ENCODE measurements around the gene CASP7.
"Not testable (repeated sequence)": the region's sequence is repeated elsewhere in the genome, so short reads cannot be mapped to it uniquely, and the experiment has no call there.

The CASP7 gene

DNA sequence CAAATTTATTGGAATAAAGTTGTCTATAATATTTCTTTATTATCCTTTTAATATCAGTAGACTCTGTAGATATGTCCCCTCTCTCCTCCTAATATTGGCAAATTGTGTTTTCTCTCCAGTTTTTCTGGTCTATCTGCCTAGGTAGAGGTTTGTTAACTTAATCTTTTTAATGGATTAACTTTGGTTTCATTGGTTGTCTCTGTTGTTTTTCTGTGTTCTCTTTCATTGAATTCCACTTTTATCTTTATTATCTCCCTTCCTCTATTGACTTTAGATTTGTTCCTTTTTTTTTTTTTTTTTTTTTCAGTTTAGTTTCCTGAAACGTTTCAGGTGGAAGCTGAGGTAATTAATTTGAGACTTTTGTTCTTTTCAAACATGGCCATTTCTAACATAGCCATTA lies 82.4 kb downstream of the CASP7 start:
- DNase-seq, result no peak

DNA sequence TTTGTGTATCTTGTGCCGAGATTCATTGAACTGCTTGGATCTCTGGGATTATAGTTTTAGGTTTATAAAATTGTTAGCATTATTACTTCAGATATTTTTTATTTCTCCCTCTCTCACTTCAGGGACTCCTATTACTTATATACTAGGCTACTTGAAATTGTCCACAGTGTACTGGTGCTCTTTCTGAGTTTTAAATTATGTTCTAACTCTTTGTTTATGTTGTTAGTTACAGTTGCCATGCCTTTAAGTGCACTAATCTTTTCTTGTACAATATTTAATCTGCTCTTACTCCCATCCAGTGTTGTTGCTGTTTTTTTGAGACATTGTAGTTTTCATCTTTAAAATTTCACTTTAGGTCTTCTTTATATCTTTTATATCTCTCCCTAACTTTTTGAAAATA lies 84.9 kb downstream of the CASP7 start:
- no peak for DNase-seq

DNA sequence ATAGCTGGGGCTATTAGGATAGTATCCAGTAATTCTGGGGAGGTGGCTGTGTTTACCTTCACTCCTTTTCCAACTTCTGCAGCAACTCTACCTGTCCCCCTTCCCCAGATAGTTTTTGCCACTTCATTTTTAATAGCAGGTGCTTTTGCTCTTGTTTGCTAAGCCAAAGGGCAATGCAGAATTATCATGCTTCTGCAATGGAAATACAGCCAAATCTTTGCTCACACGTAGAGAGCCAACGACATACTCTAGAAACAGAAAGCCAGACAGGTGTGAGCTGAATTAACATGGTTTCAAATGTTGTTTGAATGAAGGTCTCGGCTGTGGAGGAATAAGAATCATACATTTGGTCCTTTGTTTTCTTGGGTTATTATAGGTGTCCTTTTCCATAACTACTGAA lies 86.2 kb downstream of the CASP7 start:
- DNase-seq, result no peak

DNA sequence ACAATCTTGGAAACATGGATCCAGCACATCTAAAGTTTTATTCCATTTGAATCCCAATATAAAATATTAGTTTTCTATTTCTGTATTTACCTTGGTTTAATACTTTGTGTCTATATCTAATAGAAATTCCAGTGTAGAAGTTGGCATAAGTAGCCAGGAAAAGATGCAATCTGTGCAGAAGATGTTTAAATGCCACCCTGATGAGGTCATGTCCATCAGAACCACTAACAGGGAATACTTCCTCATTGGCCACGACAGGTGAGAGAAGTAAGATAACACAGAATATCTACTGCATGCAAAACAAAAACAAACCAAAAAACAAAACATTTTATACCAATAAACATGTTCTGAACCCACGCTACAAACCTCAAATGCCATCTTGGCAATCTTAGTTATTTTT lies 87.5 kb downstream of the CASP7 start:
- no peak for DNase-seq

DNA sequence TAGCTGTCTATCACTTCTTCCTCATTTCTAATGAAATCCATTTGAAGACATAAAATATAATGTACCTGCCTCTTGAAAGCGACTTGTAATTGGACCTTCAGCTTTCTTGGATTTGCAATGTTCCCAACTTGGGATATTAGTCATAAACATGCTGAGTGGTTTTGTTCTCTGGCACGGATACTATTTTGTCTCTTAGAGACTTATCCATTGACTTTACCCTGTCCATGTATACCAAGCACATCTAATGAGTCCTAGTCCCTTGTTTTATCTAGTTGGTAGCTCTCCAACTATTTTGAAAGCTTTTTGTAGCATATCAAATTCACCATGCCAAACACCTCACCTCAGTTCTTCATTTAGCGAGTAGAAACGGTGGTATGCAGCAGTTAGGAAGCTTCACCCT lies 90.6 kb downstream of the CASP7 start:
- no peak for DNase-seq

DNA sequence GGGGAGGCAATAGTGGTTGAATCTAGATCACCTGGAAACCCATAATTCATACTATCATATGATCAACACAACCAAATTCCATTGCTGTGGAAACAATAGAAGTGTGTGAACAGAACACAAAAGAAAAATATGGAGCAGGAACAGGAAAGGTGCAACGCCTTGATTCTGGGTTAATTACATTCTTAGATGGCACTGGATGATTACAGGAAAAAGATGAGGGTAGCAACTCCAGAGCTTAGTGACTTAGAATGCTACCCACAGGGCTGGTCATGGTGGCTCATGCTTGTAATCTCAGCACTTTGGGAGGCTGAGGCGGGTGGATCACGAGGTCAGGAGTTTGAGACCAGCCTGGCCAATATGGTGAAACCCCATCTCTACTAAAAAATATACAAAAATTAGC lies 91.4 kb downstream of the CASP7 start:
- not testable (repeated sequence) for DNase-seq

DNA sequence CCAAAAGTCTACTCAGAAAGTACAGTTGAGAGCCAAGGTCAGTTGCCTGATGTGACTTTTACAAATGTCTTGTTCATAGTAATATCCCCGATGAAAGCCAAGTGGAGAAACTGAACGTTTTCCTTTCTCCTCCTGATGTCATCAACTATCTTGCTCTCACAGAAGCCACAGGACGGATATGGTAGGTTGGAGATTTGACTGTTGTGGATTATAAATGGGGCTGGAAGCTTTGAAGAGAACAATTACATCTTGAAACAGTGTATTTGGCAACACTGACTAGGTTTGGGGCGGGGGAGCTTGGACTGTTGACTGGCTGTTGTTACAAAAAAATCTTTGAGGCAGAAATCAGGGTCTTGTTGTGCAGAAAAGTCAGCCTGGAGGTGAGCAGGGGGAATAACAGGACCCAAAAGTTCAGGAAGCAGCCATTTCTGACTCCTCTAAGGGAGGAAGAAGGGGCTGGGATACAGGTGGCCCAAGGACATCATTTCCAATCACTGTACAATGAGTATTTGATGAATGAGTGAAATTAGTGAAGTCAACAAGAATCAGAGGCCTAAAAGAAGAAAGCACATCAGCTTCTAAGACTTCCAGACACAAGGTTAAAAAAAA lies 96.1 kb downstream of the CASP7 start:
- no peak for DNase-seq

DNA sequence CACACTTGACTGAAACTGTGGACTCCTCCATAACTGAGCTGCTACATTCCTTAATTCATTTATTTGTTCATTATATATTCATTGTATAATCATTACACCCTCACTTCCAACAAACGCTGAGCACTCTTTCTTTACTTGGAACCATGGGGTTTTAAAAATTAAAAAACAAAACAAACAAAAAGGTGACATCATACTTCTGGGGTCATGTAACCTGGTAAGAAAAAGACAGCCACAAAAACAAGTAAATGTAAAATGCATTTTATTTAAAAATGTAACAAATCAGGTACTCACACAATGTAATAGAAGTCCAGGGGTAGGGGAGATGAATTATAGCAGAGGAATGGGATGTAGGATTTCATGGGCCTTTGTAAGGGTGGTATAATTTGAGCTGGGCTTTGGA lies 96.8 kb downstream of the CASP7 start:
- no peak for DNase-seq

All from GOT3 (cell line).